Urothelium cell line (cell line): ENCODE measurements around the gene PCDH1.
"Not testable (repeated sequence)": the region's sequence is repeated elsewhere in the genome, so short reads cannot be mapped to it uniquely, and the experiment has no call there.

Experiments
- DNase-seq: peaks from one replicate; pipeline ENCODE4 v3.0.0; 2011; ENCODE audit warnings: low spot score, mixed read lengths
- FAIRE-seq: peaks from 2 replicates; lab custom pipeline; 2011; peaks lifted over from hg19 to GRCh38; lab: Jason Lieb, UNC

Gene PCDH1

GRCh38 chr5:141878186-141878710 is at the start of gene PCDH1:
PCDH1 (minus strand) TSS chr5:141878410; CDS start chr5:141878262, 148 bp downstream.
- no peak for FAIRE-seq
- DNase-seq = peak; percentile 51

GRCh38 chr5:141926434-141926833 is 48.2 kb upstream of the PCDH1 start:
- no peak for DNase-seq

DNA sequence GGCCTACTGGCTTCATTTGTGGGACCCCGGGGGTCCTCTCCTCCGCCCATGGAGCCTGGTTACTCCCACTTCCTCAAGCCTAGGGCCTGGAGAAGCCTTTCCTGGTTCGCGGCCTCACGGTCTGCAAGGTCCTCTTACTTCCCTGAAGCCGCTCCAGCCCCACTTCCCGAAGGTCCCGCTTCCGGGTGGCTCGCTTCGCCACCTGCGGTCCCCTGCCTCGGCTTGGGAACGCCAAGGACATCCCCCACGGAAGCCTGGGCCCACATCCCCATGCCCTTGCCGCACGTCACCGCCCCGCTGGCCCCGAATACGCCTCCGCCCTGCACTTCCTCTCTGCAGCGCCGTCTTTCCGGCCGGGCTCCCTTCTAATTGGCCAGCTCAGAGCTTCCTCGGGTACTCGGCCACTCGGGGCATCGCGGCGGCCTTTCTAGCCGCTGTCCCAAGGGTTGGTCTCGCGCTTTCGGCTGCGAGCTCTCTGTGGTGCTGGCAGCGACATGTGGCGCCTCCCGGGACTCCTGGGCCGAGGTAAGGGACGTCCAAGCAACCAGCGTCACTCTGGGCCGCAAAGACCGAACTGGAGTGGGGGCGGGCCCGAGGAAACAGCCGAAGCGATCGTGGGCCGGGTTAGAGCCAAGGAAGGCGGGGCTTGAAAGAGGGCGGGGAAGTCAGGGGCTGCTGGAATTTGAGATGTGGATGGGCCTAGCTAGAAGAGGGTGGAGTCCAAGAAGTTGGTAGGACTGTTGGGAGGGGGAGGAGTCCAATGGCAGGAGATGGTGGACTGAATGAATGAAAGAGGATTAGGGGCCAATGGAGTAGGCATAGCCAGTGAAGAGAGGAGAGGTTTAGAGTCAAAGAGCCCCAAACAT is 45.5 kb upstream of the PCDH1 start, which contains the start of gene DELE1:
TSS of gene DELE1 (plus strand) at position 424 of the 866 bp plus-strand sequence. CDS start at position 495, 71 bp downstream.
- no peak for FAIRE-seq

More at GRCh38 chr5:141926434-141926833, 48.2 kb upstream of the PCDH1 start:
- FAIRE-seq = no peak

GRCh38 chr5:141922827-141923447 is 44.7 kb upstream of the PCDH1 start:
- not testable (repeated sequence) for FAIRE-seq, DNase-seq

More for the DNA sequence above, 45.5 kb upstream of the PCDH1 start, which contains the start of gene DELE1:
- DNase-seq = peak; percentile 91

DNA sequence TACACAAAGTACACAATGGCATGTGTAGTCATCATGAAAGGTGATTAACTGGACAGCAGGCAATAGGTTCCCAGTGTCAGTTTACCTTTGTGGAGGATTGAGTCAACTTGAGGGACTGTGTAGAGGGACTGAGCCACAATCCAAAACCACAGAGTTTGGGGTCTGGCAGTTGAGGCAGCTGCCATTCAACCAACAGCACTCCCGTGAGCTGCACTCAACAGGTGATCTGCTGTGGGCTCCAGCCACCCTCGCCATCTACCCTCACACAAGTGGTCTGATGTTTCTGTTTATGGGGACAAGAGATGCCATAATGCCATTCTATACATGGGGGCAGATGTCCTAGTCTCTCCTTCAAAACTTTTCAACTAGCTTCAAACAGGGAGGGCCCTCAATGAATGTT is 42.6 kb upstream of the PCDH1 start:
- no peak for FAIRE-seq
- no peak for DNase-seq

DNA sequence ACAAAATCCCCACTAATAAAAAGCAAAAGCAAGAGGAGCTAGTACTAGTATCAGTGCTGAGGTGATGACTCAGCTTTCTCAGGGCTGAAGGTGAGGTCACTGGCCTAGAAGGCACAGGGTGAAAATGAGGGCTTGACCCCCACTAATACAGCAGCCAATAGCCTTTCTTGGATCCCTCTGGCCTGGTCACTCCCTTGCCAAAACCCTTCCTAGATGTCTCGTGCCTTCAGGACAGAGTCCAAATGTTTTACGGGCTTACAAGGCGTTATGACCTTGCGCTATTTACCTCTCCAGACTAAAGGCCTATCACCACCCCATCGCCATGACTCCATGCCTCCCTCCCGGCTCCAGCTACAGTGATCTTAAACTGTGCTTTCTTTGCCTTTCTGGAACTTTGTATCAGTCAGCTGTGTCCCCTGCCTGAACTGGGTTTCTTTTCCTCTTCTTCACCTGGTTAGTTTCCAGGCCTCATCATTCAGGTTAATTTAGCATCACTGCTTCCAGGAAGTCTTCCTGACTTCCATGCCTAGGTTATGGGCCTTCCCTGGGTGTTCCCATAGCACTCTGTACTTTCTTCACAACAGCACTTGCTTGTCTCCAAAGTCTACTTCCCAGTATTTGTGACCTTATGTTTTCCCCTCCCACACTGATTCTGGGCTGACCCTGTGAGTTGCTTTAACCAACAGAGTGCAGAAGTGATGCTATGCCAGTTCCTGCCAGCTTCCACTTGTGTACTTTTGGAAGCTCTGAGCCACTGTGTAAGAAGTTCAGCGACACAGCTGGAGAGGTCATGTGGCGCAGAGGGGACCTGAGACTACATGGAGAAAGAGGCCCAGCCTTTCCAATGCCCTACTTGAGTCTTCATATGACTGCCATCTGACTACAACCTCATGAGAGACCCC is 41.3 kb upstream of the PCDH1 start:
- DNase-seq = no peak
- no peak for FAIRE-seq

DNA sequence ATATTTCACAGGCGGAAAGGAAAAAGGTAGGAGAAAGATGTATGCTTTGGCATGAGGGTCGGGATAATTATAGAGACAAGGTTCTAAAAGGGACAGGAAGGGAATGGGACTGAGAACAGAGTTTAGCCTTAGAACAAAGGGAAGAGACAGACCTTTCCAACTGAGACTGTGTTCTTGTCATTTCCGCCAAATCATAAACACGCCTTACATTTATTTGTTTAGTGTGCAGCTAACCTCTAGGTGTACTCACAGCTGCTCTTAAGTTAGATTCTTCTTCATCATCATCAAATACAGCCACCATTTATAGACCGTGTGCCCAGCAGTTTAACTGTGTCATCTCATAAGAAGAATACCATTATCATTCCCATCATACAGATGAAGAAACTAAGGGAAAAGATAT is 39.5 kb upstream of the PCDH1 start:
- FAIRE-seq (no peak), DNase-seq (no peak)

- no peak for DNase-seq
- no peak for FAIRE-seq
Measured at GRCh38 chr5:141916522-141916921, 38.3 kb upstream of the PCDH1 start.

DNA sequence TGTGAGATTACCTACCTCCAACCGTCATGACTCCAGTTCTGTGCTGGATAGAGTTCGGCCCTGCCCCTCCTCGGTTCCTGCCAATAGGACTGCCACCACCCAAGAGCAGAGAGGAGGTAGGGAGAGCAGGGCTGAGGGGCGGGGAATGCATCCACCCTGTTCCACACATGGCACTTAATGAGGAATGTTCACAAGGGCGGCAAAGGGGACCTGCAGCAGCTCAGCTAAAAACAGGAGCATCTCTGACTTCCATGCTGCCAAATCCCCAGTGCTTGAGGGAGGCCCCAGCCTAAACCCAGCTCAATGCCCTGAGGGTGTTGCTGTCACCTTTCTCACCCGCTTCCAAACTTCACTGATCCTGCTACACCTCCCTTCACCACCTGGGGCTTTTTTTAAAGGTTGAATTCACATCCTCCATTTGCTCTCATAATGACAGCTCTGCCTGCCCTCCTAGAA is 37.7 kb upstream of the PCDH1 start:
- DNase-seq = no peak
- FAIRE-seq = no peak

DNA sequence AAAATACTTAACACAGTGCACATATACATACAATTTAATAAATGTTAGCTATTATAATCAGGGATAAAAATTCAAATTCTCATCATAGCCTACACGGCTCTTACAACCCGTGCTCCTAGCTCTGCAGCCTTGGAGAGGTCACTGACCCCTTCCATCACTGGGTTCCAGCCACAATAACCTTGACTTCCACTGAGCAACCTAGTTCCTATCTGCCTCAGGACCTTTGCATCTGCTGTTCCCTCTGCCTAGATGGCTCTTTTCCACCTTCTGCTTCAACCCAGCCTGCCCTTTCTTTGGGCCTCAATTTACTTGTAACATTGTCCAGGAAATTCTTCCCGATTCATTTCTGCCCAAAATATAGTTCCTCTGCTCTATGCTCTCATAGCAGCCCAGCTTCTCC is 36.6 kb upstream of the PCDH1 start:
- no peak for DNase-seq
- no peak for FAIRE-seq

DNA sequence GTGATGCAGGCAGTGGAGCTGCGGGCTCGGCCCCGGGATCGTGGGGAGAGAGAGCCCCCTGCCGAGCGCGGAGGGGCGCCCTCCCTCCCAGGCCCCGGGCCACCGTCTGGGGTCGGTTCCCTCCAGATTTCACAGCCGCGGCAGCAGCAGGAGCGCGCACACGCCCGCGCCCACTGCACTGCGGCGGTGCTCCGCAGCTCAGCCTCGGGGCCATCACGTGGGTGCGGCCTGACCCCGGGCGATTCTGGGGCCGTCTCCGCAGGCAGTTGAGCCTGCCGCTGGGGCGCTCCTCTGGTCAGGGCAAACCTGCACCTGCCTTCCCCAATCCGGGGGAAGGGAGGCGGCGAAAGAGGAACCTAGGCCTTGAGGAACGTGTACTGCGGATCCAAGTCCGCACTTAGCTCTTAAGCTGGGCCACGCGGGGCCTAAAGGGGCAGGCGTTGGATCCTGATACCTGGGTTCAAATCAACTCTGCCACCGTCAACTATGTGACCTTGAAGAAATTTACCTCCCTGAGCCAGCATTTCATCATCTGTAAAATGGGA is 36.1 kb upstream of the PCDH1 start:
- FAIRE-seq = no peak

GRCh38 chr5:141913560-141914198 is 35.5 kb upstream of the PCDH1 start:
- no peak for FAIRE-seq
- DNase-seq = no peak

More for the DNA sequence above, 36.1 kb upstream of the PCDH1 start:
- no peak for DNase-seq

DNA sequence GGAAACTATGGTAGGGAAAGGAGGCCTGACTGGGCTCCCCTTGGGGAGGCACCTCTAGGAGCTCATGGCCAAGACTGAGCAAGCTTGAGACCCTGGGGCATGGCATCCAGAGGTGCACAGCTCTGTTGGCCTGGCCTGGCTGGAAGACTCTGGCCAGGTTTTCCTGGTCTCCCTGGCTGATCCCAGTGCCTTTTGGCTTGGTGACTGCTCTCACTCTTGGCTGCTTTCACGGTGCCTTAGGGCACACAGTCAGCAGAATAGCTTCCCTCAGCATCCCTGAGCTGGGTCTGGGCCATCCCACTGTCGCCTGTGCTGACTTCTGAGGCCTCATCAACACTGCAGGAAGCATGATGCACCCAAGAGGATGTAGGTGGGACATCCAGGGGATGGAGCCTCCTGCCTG is 32.1 kb upstream of the PCDH1 start:
- no peak for FAIRE-seq

DNA sequence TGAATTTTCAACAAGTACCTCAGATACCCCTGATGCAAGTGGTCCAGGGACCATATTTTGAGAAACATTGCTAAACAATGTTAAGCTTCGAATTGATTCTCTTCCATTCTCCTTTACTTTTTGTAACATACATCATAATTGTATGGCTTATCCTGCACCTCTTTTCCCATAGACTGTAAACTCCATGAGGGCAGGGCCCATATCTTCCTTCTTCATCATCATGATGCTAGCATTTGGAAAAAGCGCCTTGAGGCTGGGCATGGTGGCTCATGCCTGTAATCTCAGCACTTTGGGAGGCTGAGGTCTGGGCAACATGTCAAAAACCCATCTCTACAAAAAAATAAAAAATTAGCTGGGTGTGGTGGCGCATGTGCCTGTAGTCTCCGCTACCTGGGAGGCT is 31.0 kb upstream of the PCDH1 start:
- no peak for FAIRE-seq
- no peak for DNase-seq

More for the DNA sequence above, 32.1 kb upstream of the PCDH1 start:
- no peak for DNase-seq

DNA sequence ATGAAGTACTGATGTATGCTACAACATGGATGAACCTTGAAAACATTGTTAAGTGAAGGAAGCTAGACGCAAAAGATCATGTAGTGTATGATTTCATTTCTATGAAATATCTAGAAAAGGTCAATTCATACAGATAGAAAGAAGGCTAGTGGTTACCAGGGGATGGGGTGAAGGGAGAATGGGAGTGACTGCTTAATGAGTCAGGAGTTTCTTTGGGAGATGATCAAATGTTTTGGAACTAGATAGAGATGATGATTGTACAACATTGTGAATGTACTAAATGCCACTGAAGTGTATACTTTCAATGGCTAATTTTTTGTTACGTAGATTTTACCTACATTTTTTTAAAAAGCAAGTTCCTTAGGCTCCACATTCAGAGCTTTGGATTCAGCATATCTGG is 30.6 kb upstream of the PCDH1 start:
- no peak for FAIRE-seq
- no peak for DNase-seq

DNA sequence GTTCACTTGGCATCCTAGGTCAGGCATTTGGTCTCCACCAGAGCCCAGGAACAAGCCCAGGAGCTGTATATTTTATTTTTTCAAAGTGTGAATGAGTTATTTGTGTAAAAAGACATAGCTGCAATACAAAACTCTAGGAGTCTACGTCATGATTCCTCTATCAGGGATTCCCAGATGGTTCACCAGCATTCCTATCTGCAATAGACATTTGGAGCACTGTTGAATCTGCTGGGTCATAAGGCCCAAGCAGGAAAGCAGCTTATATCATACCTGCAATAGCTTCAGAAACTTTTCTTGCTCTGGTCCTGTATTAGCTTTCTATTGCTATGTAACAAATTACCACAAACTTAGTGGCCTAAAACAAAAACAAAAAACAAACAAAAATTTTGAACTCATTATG is 28.8 kb upstream of the PCDH1 start:
- FAIRE-seq (no peak), DNase-seq (no peak)

- FAIRE-seq (no peak), DNase-seq (no peak)
Measured at GRCh38 chr5:141906517-141906916, 28.3 kb upstream of the PCDH1 start.

DNA sequence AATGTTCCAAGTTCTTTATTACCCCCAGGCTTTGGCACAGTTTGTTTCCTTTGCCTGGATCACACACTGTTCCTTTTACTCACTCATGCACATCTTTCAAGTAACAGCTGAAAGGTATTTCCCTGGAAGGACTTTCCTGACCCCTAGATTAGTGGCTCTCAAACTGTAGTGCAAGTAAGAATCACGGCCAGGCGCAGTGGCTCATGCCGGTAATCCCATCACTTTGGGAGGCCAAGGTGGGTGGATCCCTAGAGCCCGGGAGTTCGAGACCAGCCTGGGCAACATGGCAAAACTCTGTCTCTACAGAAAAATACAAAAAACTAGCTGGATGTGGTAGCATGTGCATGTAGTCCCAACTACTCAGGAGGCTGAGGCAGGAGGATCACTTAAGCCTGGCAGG is 26.3 kb upstream of the PCDH1 start:
- no peak for DNase-seq
- FAIRE-seq = no peak

DNA sequence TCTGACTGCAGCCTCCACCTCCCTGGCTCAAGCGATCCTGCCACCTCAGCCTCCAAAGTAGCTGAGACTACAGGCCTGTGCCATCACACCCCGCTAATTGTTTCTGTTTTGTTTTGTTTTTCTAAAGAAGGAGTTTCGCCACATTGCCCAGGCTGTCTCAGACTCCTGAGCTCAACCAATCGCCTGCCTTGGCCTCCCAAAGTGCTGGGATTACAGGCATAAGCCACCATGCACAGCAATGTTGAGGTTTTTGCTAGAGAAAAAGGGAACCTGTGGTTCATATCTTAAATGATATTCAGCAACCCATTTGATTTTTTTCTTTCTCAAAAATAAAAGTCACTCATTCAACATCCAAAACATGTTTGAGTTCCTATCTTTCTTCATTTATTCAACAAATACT is 25.1 kb upstream of the PCDH1 start:
- no peak for FAIRE-seq

More for the DNA sequence above, 25.1 kb upstream of the PCDH1 start:
- no peak for DNase-seq
